NCI-H146 treated with DMSO at 0.1 percent for 48 hours (cell line): ENCODE measurements around the gene GPR152.
"Not testable (repeated sequence)": the region's sequence is repeated elsewhere in the genome, so short reads cannot be mapped to it uniquely, and the experiment has no call there.

Experiments
- DNase-seq: peaks from one replicate; lab custom pipeline; 2025; ENCODE audit not compliant: unreplicated experiment; lab: John Stamatoyannopoulos, UW

GPR152 gene

DNA sequence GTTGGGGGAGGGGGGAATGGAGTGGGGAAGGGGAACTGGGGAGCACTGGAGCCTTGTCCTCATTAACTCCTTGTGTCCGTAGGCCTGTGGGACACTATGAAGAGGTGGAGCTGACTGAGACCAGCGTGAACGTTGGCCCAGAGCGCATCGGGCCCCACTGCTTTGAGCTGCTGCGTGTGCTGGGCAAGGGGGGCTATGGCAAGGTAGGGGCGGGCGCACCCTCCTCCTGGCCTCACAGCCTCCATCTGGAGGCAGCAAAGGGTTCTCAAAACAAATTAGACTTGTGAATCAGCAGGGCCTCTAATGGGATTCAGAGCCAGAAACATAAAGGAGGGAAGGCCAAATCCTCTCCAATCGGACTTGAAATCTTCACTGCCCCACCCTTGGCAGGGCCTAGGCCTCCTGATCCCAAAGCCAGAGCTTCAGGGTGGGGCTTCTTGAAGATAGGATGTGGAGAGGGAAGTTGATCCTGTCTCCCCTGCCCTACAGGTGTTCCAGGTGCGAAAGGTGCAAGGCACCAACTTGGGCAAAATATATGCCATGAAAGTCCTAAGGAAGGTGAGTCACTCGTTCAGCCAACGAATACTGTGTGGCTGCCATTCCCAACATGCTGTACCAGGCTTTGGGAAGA lies 23.4 kb downstream of the GPR152 start:
- no peak for DNase-seq

DNA sequence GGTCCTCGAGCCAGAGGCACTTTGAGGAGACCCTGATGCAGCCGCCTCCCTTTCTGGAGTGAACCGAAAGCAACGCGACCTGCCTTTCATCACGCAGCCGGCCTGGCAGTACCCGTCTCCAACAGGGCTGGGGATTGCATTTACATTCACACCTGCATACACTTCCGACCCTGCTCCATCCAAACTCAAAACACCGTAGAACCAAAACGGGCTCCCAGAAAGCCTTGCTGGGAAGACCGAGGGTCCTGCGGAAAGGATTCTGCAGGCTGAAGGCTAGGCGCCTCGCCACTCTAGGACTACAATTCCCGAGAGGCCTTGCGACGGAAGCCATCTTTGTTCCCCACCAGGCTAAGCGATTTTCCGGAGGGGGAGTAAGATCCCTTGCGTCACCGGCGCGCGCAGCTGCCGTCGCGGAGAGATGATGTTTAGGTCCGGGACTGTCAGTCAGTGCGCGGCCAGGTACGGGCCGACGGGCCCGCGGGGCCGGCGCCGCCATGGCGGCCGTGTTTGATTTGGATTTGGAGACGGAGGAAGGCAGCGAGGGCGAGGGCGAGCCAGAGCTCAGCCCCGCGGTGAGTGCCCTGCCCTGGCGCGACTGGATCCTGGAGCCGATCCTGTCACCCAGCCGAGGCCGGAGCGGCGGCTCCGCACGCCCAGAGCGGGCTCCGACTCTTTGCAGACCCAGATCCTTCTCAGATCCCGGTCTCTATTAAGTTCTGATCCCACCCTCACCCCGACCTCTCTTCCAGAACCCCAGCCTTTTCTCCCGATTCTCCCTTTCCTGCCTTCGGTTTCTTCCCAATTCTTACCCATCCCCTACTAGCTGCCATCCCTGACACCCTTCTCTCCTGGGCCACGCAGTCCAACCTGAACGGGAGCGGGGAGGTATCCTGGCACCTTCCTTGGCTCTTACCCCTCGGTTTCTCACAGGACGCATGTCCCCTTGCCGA lies 24.2 kb downstream of the GPR152 start, which contains the start of gene RPS6KB2:
Gene RPS6KB2 (plus strand): TSS at position 443 of the 950 bp plus-strand sequence. CDS start 52 bp downstream, at position 495.
- DNase-seq: peak; percentile 97

DNA sequence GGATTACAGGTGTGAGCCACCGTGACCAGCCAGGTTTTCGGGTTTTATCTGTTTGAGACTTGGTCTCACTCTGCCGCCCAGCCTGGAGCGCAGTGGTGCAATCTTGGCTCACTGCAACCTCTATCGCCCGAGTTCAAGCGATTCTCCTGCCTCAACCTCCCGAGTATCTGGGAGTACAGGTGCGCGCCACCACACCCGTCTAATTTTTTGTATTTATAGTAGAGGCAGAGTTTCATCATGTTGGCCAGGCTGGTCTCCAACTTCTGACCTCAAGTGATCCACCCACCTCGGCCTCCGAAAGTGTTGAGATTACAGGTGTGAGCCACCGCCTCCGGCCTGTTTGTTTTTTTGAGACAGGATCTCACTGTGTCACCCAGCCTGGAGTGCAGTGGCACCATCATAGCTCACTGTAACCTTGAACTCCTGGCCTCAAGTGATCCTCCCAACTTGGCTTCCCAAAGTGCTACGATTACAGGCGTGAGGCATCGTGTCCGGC lies 25.1 kb downstream of the GPR152 start:
- not testable (repeated sequence) for DNase-seq

DNA sequence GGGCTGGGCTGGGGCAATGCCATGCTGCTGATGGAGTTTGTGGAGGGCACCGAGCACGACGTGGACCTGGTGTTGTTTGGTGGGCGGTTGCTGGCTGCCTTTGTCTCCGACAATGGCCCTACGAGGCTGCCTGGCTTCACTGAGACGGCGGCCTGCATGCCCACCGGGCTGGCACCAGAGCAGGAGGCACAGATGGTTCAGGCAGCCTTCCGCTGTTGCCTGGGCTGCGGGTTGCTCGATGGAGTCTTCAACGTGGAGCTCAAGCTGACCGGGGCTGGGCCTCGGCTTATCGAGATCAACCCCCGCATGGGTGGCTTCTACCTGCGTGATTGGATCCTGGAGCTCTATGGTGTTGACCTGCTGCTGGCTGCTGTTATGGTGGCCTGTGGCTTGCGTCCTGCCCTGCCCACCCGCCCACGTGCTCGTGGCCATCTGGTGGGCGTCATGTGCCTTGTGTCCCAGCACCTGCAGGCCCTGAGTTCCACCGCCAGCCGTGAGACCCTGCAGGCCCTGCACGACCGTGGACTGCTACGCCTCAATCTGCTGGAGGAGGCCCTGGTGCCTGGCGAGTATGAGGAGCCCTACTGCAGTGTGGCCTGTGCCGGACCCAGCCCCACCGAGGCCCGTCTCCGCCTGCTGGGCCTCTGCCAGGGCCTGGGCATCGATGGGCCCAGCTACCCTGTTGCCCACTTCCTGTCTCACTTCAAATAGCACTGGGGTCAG lies 28.5 kb downstream of the GPR152 start:
- no peak for DNase-seq

DNA sequence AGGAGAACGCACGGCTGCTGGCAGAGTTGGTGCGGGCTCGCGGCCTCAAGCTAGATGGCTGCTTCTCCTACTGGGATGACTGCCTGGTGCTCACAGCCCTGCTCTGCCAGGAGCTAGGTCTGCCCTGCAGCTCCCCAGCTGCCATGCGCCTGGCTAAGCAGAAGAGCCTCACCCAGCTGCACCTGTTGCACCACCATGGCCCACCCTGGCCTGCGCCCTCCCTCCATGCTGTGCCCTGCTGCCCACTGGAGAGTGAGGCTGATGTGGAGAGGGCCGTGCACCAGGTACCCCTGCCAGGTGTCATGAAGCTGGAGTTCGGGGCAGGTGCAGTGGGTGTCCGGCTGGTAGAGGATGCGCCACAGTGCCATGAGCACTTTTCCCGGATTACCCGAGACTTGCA lies 29.1 kb downstream of the GPR152 start:
- no peak for DNase-seq

DNA sequence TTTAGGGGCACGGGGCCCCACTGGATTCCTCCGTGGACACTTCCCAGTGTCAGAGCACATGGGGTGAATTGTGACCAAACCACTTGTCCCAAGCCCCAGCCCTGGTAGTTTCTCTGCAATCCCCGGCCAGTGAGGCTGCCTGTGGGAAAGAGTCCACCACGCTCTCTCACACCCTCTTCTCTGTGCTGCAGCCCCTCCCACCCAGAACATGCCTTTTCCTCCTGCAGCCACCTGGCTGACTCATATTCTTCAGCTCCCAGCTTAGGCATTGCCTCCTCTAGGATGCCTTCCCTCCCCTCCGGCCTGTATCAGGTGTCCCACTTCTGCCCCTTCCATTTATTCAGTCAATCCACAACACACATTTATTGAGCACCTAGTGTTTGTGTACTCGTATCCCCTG lies 29.6 kb downstream of the GPR152 start:
- DNase-seq: no peak

DNA sequence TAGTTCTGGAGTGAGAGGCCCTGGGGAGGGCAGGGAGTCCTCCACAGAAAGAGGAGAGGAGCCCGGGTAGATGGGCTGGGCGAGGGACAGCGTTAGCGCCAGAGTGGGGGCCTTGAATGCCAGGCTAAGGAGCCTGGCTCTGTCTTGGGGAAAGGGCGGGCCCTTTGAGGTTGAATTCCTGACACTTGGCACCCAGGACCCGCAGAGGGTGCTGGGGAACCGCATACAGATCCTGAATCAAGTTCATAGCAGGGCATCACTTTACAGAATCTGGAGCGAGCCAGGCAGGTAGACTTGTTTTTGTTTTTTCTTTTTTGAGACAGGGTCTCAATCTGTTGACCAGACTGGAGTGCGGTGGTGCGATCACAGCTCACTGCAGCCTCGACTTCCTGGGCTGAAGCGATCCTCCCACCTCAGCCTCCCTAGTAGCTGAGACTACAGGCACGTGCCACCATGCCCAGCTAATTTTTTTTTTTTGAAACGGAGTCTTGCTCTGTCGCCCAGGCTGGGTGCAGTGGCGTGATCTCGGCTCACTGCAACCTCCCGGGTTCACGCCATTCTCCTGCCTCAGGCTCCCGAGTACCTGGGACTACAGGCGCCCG lies 31.0 kb downstream of the GPR152 start:
- no peak for DNase-seq

DNA sequence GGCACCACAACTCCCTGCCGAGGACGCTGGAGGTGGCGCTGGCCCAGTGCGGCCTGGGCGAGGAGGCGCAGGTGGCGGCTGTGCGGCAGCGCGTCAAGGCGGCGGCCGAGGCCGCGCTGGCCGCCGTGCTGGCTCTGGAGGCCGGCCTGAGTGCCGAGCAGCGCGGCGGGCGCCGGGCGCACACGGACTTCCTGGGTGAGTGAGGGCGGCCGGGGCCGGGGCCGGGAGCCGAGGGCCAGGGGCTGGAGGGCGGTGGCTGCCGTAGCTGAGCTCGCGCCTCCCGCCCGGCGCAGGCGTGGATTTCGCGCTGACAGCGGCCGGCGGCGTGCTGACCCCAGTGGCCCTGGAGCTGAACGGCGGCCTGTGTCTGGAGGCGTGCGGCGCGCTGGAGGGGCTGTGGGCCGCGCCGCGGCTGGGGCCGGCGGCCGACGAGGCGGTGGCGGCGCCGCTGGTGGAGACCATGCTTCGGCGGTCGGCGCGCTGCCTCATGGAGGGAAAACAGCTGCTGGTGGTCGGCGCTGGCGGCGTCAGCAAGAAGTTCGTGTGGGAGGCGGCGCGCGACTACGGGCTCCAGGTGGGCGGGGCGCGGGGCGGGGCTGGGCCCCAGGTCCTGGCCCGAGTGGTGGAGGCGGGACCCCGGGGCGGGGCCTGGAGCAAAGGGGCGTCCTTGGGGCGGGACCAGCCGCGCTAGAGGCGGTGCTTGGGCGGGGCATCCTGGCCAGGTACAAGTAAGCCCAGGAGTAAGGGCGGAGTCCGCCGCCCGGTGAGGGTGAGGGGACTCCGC lies 31.7 kb downstream of the GPR152 start:
- peak; percentile 92 for DNase-seq

DNA sequence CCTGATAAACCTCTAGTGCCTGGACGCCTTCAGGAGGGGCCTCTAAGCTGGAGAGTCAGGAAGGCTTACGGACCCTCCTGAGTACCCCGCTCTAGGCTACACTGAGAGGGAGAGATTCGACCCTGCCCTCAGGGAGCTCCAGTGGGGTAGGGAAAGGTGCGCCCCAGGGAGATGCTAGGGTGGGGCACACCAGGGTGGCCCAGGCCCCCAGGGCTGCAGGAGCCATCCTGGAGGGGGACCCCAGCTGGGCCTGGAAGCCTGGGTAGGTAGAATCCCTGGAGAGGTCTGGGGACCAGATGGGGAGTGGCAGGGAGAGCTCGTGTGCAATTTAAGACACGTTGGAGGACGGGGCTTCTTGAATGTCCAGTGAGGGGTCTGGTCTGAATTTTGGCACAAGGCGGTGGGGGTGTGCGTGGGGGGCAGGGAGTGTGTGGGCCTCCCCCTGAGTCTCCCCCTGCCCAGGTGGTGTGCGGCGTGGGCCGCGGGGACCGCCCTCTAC lies 32.3 kb downstream of the GPR152 start:
- no peak for DNase-seq

DNA sequence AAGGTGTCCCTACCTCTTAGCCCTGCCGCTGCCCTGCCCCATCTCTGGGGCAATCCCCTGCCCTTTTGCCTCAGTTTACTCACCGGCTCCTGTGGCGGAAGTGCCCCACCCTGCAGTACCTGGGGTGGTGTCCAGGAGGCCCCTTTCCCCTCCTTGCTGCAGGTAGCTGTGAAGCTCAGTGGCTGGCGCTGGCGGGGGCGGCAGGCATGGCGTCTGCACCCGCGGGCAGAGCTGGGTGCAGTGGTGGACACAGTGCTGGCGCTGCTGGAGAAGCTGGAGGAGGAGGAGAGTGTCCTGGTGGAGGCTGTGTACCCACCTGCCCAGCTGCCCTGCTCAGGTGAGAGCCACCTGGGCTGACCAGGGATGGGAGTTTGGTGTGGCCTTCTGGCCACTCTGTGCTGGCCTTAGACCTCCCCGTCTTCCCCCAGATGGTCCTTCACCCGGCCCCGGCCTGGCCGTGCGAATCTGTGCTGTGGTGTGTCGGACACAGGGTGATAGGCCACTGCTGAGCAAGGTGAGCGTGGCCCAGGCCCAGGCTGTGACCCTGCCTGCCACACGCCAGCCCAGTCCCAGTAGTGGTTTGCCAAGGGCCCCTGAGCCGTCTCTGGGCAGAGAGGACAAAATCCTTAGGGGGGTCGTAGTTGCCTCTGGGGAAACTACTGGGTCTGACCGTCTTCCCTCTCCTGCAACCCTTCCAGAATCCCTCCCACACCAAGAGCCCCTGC lies 33.0 kb downstream of the GPR152 start:
- DNase-seq: no peak

DNA sequence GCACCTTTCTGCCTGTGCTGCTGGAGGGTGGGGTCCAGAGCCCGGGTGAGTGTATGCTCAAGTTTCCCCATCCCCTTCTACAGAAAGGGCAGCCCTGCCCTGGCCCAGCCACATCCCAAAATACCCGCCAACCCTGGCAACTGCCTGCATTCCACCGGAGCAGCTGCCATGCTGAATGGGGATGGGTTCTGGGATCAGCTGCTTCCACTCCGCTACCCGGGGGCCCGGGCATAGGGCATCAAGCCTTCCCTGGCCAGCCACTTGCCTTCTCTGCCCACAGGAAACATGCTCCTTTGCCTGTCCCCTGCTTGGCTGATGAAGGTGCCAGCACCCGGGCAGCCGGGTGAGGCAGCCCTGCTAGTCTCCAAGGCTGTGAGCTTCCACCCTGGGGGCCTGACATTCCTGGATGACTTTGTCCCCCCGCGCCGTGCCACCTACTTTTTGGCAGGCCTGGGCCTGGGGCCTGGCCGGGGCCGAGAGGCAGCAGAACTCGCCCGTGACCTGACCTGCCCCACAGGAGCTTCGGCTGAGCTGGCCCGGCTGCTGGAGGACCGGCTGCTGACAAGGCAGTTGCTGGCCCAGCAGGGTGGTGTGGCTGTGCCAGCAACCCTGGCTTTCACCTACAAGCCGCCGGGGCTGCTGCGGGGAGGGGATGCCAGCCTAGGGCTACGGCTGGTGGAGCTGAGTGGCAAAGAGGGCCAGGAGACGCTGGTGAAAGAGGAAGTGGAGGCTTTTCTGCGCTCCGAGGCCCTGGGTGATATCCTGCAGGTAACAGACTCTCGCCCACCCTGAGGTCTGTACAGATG lies 33.9 kb downstream of the GPR152 start:
- DNase-seq: no peak

DNA sequence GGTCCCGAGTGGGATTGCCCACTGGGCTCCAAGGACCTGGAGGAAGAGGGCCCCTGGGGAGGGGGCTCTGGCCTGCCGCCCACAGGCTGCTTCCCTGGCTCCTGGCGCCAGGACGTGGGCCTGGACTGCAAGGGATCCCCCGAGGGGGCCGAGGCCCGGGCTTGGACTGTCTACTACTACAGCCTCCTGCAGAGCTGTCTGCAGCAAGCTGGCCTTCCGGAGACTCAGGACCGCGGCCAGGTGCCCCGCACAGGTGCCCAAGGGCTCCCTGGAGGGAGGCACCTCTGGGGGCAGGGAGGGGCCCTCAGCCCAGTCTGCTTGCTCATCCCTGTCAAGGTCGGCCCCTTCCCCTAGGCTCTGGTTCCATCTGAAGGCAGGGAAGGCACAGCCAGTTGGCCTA lies 35.1 kb downstream of the GPR152 start:
- DNase-seq: no peak

DNA sequence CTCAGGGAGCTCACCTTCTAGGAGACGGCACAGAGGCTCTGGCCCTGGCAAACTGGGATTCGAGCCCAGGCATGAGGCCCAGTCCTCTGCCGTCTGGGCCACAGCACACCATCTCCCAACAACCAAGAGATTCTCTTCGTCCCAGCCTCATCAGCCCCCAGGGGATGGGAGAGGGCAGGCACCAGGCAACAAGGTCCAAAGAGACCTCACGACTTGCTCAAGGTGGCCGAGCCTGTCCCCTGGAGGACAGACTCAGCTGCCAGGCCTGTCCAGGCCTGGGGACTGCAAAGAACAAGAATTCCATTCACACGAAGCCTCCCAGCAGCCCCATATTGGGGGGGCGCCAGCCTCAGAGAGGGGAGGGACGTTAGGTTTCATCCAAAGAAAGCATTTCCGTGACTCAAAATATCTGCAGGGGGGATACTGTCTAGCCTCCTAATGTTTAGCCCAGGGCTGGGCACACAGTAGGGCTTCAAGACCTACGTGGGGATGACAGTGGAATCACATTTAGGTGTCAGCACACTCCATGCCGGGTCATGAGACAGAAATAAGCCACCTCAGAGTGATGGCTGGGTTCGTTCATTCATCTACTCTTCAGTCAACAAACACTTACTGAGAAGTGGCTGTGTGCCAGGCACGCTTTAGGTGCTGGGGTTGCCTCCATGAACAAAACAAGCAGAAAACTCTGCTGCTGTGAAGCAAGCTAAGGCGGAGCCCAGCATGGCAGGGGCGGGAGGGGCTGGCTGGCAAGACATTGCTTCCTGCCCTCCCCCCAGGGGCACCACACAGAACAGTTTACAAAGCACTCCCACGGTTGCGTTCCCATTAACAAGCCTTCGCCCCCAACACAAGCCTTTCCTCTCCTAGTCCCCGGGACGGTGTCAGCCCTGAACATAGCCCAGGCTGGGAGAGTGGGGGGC lies 35.9 kb downstream of the GPR152 start:
- DNase-seq: no peak

DNA sequence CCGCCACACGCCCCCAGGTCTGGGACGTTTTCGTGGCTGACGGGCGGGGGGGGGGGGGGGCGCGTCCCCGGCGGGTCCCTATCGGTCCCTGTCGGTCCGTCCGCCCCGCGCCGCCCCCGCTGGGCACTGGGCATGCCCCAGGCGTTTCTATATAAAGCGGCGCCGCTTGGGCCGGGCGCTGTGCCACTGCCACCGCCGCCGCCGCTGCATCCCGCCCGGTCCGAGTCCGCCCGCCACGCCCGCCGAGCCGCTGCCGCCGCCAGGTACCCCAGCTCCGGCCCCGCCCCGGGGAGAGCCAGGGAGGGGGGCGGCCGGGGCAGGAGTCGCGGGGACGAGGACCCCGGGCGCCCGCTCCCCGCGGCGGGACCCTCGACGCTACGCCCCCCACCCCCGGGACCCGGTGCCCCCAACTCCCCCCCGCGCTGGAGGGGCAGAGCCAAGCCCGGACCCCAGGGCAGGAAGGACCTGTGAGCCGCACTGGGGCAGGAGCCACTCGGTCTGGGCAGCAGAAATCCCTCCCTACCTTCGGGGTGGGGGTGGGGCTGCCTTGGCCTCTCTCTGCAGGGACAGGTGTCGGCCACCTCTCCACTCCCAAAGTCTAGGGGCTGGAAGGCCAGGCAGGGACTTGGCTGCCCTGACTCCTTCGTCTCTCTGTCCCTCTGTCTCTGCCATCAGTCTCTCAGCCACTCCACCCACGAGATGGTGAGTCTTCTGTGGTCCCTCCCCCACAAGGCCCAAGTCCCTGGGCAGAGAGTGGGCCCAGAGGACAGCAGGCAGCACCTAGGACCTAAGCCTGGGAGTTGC lies 36.8 kb downstream of the GPR152 start, which contains the start of gene CARNS1:
Gene CARNS1 (plus strand): TSS at position 178 of the 804 bp plus-strand sequence. CDS start 522 bp downstream, at position 700.
- DNase-seq: no peak

DNA sequence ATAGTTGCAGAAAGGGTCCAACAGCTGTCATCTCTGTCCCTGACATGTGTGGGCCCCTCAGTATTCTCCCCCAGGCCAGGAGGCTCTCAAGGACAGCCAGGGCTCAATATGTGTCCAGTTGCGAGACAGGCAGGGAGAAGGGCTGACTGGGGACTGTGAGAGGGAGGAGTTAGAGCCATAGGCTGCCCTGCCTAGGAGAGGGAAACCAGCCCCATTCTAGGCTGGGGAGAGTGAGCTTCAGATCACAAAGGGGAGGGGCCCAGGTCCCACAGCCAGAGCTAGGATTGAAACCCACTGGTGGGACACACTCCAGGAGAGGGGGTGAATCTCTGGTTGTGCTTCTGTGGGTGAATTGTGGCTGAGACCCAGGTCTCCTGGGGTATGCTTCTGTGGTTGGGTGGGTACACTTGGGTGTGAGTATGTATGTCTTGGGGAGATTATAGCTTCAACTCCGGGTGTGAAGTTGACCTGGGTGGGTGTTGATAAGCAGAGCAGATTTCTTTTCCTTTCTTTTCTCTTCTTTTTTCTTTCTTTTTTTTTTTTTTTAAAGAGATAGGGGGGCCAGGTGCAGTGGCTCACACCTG lies 39.2 kb downstream of the GPR152 start:
- no peak for DNase-seq

DNA sequence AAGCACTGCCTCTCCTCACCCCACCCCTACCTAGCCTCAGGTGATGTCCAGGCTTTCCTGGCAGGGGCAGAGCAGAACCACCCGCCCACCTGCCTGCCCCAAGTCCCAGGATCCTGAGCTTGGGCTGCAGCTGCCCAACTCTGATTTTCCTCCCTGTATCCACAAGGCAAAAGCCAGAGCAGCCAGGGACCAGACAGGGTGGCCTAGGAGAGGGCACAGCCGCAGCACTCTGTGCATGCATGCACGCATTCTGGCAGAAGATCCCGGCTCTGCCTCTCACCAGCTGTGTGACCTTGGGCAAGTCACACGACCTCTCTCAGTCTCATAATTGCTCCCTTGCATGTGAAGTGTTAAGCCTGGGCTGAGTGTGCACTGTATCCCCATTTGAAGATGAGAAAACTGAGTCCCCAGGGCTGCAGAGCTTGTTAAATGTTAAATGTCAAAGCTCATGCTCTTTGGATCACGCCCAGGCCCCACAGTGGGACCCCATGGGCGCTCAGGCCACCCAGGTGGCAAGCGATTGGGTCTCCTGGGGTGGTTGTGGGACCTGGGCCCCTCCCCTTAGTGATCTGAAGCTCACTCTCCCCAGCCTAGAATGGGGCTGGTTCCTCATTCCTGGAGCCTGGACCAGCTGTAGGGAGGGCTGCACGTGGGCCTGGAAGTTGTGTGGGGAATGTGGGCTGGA lies 39.9 kb downstream of the GPR152 start:
- DNase-seq: no peak
